Measurements from ENCODE around the gene TRPV6. TPM values are rescaled to one million over a fixed set of nuclear protein-coding genes. Genes with fewer than 3 reads are reported as not detected.

The TRPV6 gene
- polyA plus RNA-seq, 1 donor from 2014 or later = 0.30 TPM

GRCh38 chr7:142927085-142927745 is 41.7 kb upstream of the TRPV6 start:
- no peak overlapping the region for H3K4me2 ChIP-seq (ENCODE audit: low read length)
- H3K9ac ChIP-seq (ENCODE audit: low read length) = no peak overlapping the region
- TF ChIP-seq SMC3 (conservative IDR thresholded peaks at IDR 0.05; ENCODE audit: poor library complexity) (no peak), POLR2AphosphoS5 (IDR thresholded peaks at IDR 0.05) (no peak), MXI1 (conservative IDR thresholded peaks at IDR 0.05; ENCODE audit: poor library complexity, severe bottlenecking) (no peak), RAD21 (conservative IDR thresholded peaks at IDR 0.05) (no peak), CTCF (IDR thresholded peaks at IDR 0.05; ENCODE audit: poor library complexity, severe bottlenecking) (no peak), REST (IDR thresholded peaks at IDR 0.05; ENCODE audit: borderline replicate concordance) (no peak), EZH2 (IDR thresholded peaks at IDR 0.05; ENCODE audit: borderline replicate concordance, insufficient read depth, low read length, poor library complexity, severe bottlenecking) (no peak), EP300 (conservative IDR thresholded peaks at IDR 0.05; ENCODE audit: poor library complexity, severe bottlenecking) (no peak), TAF1 (IDR thresholded peaks at IDR 0.05; ENCODE audit: low read depth) (no peak)
- H4K20me1 ChIP-seq (ENCODE audit: insufficient read depth) = no peaks in the 10 kb centered on the region
- no peak overlapping the region for H3K27ac ChIP-seq (ENCODE audit: low read length)
- no peaks in the 10 kb centered on the region for H3F3A ChIP-seq (ENCODE audit: insufficient read depth, low read length, poor library complexity, severe bottlenecking)
- H3K9me3 ChIP-seq (ENCODE audit: low read length) = no peaks in the 10 kb centered on the region
- H3K27me3 ChIP-seq (ENCODE audit: insufficient read depth, low read depth, low read length) = no peaks in the 10 kb centered on the region
- no peaks in the 10 kb centered on the region for H3K36me3 ChIP-seq (ENCODE audit: insufficient read depth, low read length)
- H2AFZ ChIP-seq (ENCODE audit: low read depth, low read length) = no peak overlapping the region
- H3K79me2 ChIP-seq (replicated peaks; ENCODE audit: insufficient read depth, low read length) = no peaks in the 10 kb centered on the region
- no peaks in the 10 kb centered on the region for H3K9me2 ChIP-seq (ENCODE audit: insufficient read depth, low read length)
- H3K4me3 ChIP-seq (ENCODE audit: low read length) = no peak overlapping the region

DNA sequence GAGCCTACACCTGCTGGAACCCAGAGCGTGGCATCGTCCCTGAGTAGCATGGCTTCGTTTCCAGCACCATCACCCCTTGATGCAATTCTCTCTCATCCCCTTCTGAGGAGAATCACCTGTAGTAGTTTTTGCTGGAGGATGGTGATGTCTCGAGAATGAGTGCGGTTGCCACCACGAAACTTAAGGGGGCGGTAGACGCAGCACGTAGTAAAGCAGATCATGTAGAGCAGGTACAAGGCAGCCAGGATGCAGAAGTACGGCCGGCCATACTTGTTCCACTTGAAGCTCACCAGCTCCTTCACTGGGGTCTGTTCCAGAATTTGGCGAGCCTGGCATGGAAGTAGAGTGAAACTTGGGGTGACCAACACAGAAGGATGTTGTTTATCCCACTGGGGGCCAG is 39.9 kb upstream of the TRPV6 start:
- no peaks in the 10 kb centered on the region for H4K20me1 ChIP-seq (ENCODE audit: insufficient read depth)
- no peaks in the 10 kb centered on the region for H3K79me2 ChIP-seq (replicated peaks; ENCODE audit: insufficient read depth, low read length)
- no peak overlapping the region for H2AFZ ChIP-seq (ENCODE audit: low read depth, low read length)
- H3K27me3 ChIP-seq (ENCODE audit: insufficient read depth, low read depth, low read length) = no peaks in the 10 kb centered on the region
- no peak for TF ChIP-seq TAF1 (IDR thresholded peaks at IDR 0.05; ENCODE audit: low read depth)
- no peak for TF ChIP-seq RAD21 (conservative IDR thresholded peaks at IDR 0.05)
- no peak for TF ChIP-seq CTCF (IDR thresholded peaks at IDR 0.05; ENCODE audit: poor library complexity, severe bottlenecking)
- no peak for TF ChIP-seq POLR2AphosphoS5 (IDR thresholded peaks at IDR 0.05)
- no peak for TF ChIP-seq SMC3 (conservative IDR thresholded peaks at IDR 0.05; ENCODE audit: poor library complexity)
- no peak for TF ChIP-seq EZH2 (IDR thresholded peaks at IDR 0.05; ENCODE audit: borderline replicate concordance, insufficient read depth, low read length, poor library complexity, severe bottlenecking)
- no peak for TF ChIP-seq MXI1 (conservative IDR thresholded peaks at IDR 0.05; ENCODE audit: poor library complexity, severe bottlenecking)
- no peak for TF ChIP-seq EP300 (conservative IDR thresholded peaks at IDR 0.05; ENCODE audit: poor library complexity, severe bottlenecking)
- TF ChIP-seq REST (IDR thresholded peaks at IDR 0.05; ENCODE audit: borderline replicate concordance) = no peak
- H3K9me3 ChIP-seq (ENCODE audit: low read length) = no peaks in the 10 kb centered on the region
- H3K27ac ChIP-seq (ENCODE audit: low read length) = no peak overlapping the region
- no peak overlapping the region for H3K4me3 ChIP-seq (ENCODE audit: low read length)
- H3F3A ChIP-seq (ENCODE audit: insufficient read depth, low read length, poor library complexity, severe bottlenecking) = no peaks in the 10 kb centered on the region
- H3K36me3 ChIP-seq (ENCODE audit: insufficient read depth, low read length) = no peaks in the 10 kb centered on the region
- H3K9me2 ChIP-seq (ENCODE audit: insufficient read depth, low read length) = no peaks in the 10 kb centered on the region
- H3K9ac ChIP-seq (ENCODE audit: low read length) = no peak overlapping the region
- H3K4me2 ChIP-seq (ENCODE audit: low read length) = no peak overlapping the region
